ENCODE measurements around the gene CD96.
"Not testable (repeated sequence)": the region's sequence is repeated elsewhere in the genome, so short reads cannot be mapped to it uniquely, and the experiment has no call there.

The CD96 gene

GRCh38 chr3:111541911-111542483 lies at the start of gene CD96:
CD96 (plus strand) TSS chr3:111542197; CDS start chr3:111542249, 52 bp downstream.
- peak; percentile 3 to 23 (median 7) for DNase-seq

- no peak for DNase-seq
These were observed 48.7 kb upstream of the CD96 start for GRCh38 chr3:111493276-111493675.

GRCh38 chr3:111496894-111497559 lies 45.0 kb upstream of the CD96 start:
- DNase-seq = no peak

GRCh38 chr3:111498022-111498421 lies 44.0 kb upstream of the CD96 start:
- no peak for DNase-seq

GRCh38 chr3:111506435-111506834 lies 35.6 kb upstream of the CD96 start:
- DNase-seq = no peak

- DNase-seq = no peak
These were observed 32.7 kb upstream of the CD96 start for GRCh38 chr3:111509308-111509707.

- no peak for DNase-seq
These were observed 24.2 kb upstream of the CD96 start for GRCh38 chr3:111517801-111518200.

- DNase-seq = no peak
These were observed 22.7 kb upstream of the CD96 start for GRCh38 chr3:111519178-111519855.

GRCh38 chr3:111521891-111522290 lies 20.1 kb upstream of the CD96 start:
- DNase-seq = no peak

GRCh38 chr3:111524486-111524885 lies 17.5 kb upstream of the CD96 start:
- not testable (repeated sequence) for DNase-seq

GRCh38 chr3:111531446-111531845 lies 10.6 kb upstream of the CD96 start:
- no peak for DNase-seq

GRCh38 chr3:111534701-111535100 lies 7.3 kb upstream of the CD96 start:
- DNase-seq = no peak

- no peak for DNase-seq
These were observed 3.9 kb upstream of the CD96 start for GRCh38 chr3:111538111-111538510.

- DNase-seq = no peak
These were observed 3.3 kb upstream of the CD96 start for GRCh38 chr3:111538681-111539083.

GRCh38 chr3:111539351-111540331 lies 2.4 kb upstream of the CD96 start:
- peak in 3 of 4 experiments; percentile 13 to 60 (median 25) for DNase-seq

GRCh38 chr3:111541391-111541790 lies 606 bp upstream of the CD96 start:
- no peak for DNase-seq

- no peak for DNase-seq
These were observed 759 bp downstream of the CD96 start for GRCh38 chr3:111542611-111543300.

- DNase-seq = no peak
These were observed 3.4 kb downstream of the CD96 start for GRCh38 chr3:111545349-111545748.

- peak in 1 of 4 experiments; percentile 7 for DNase-seq
These were observed 5.6 kb downstream of the CD96 start for GRCh38 chr3:111547631-111548030.

GRCh38 chr3:111548092-111548491 lies 6.1 kb downstream of the CD96 start:
- no peak for DNase-seq

- DNase-seq = no peak
These were observed 6.8 kb downstream of the CD96 start for GRCh38 chr3:111548756-111549155.

- DNase-seq = not testable (repeated sequence)
These were observed 19.9 kb downstream of the CD96 start for GRCh38 chr3:111561902-111562301.
